ENCODE results near the gene PACSIN1.

The PACSIN1 gene

GRCh38 chr6:34552620-34553019, 86.7 kb downstream of the PACSIN1 start:
- H3K9me3 ChIP-seq (ENCODE audit: severe bottlenecking), result peaks cover 1% of the 10 kb centered on the region
- no peaks in the 10 kb centered on the region; the same call in 1 of the 2 replicates for H3K36me3 ChIP-seq
- no peak overlapping the region for H3K27ac ChIP-seq
- no peak for DNase-seq
- H3K27me3 ChIP-seq (ENCODE audit: insufficient read depth, low read depth, severe bottlenecking), result no peaks in the 10 kb centered on the region
- no peak overlapping the region for H3K4me3 ChIP-seq (ENCODE audit: low read depth, low read length)
- no peak for TF ChIP-seq CTCF (IDR thresholded peaks at IDR 0.05; ENCODE audit: low read depth, low read length)

- Histone ChIP-seq H3K9me3 (ENCODE audit: severe bottlenecking) (peaks cover 7% of the 10 kb centered on the region), H3K27ac (no peak overlapping the region), H3K27me3 (ENCODE audit: insufficient read depth, low read depth, severe bottlenecking) (no peaks in the 10 kb centered on the region), H3K4me3 (ENCODE audit: low read depth, low read length) (no peak overlapping the region), H3K36me3 (no peaks in the 10 kb centered on the region; the same call in 1 of the 2 replicates)
- no peak for TF ChIP-seq CTCF (IDR thresholded peaks at IDR 0.05; ENCODE audit: low read depth, low read length)
- DNase-seq, result no peak
Observed at GRCh38 chr6:34553146-34553545, 87.3 kb downstream of the PACSIN1 start.

- H3K4me3 ChIP-seq (ENCODE audit: low read depth, low read length), result no peak overlapping the region
- H3K27me3 ChIP-seq (ENCODE audit: insufficient read depth, low read depth, severe bottlenecking), result no peaks in the 10 kb centered on the region
- H3K36me3 ChIP-seq, result no peaks in the 10 kb centered on the region; the same call in 1 of the 2 replicates
- H3K9me3 ChIP-seq (ENCODE audit: severe bottlenecking), result peaks cover 12% of the 10 kb centered on the region
- no peak overlapping the region for H3K27ac ChIP-seq
- no peak for DNase-seq
- no peak for TF ChIP-seq CTCF (IDR thresholded peaks at IDR 0.05; ENCODE audit: low read depth, low read length)
Observed at GRCh38 chr6:34553750-34554149, 87.9 kb downstream of the PACSIN1 start.

GRCh38 chr6:34554291-34555006, 88.6 kb downstream of the PACSIN1 start:
- Histone ChIP-seq H3K36me3 (no peaks in the 10 kb centered on the region; the same call in 1 of the 2 replicates), H3K9me3 (ENCODE audit: severe bottlenecking) (peaks cover 12% of the 10 kb centered on the region), H3K27ac (no peak overlapping the region), H3K4me3 (ENCODE audit: low read depth, low read length) (no peak overlapping the region), H3K27me3 (ENCODE audit: insufficient read depth, low read depth, severe bottlenecking) (no peaks in the 10 kb centered on the region)
- no peak for TF ChIP-seq CTCF (IDR thresholded peaks at IDR 0.05; ENCODE audit: low read depth, low read length)
- DNase-seq, result no peak

GRCh38 chr6:34555007-34555322, 89.1 kb downstream of the PACSIN1 start:
- H3K36me3 ChIP-seq, result no peaks in the 10 kb centered on the region; the same call in 1 of the 2 replicates
- H3K27ac ChIP-seq, result no peak overlapping the region
- DNase-seq, result no peak
- H3K9me3 ChIP-seq (ENCODE audit: severe bottlenecking), result peaks cover 12% of the 10 kb centered on the region
- H3K4me3 ChIP-seq (ENCODE audit: low read depth, low read length), result no peak overlapping the region
- no peak for TF ChIP-seq CTCF (IDR thresholded peaks at IDR 0.05; ENCODE audit: low read depth, low read length)
- H3K27me3 ChIP-seq (ENCODE audit: insufficient read depth, low read depth, severe bottlenecking), result no peaks in the 10 kb centered on the region

GRCh38 chr6:34555328-34555727, 89.5 kb downstream of the PACSIN1 start:
- no peak for TF ChIP-seq CTCF (IDR thresholded peaks at IDR 0.05; ENCODE audit: low read depth, low read length)
- no peak overlapping the region for H3K27ac ChIP-seq
- no peaks in the 10 kb centered on the region; the same call in 1 of the 2 replicates for H3K36me3 ChIP-seq
- DNase-seq, result no peak
- H3K27me3 ChIP-seq (ENCODE audit: insufficient read depth, low read depth, severe bottlenecking), result no peaks in the 10 kb centered on the region
- H3K9me3 ChIP-seq (ENCODE audit: severe bottlenecking), result peaks cover 12% of the 10 kb centered on the region
- H3K4me3 ChIP-seq (ENCODE audit: low read depth, low read length), result no peak overlapping the region
